GM12892 (cell line): ENCODE results near the gene KIF14.

ENCODE experiments used
- POLR2A ChIP-seq: IDR thresholded peaks from 2 replicates; pipeline ENCODE4 v1.6.1; 2011; ENCODE audit warnings: low read depth, low read length, control low read depth
- POLR2AphosphoS5 ChIP-seq: IDR thresholded peaks from 2 replicates; pipeline ENCODE4 v1.6.1; 2011; ENCODE audit warnings: low read depth, low read length, control low read depth

DNA sequence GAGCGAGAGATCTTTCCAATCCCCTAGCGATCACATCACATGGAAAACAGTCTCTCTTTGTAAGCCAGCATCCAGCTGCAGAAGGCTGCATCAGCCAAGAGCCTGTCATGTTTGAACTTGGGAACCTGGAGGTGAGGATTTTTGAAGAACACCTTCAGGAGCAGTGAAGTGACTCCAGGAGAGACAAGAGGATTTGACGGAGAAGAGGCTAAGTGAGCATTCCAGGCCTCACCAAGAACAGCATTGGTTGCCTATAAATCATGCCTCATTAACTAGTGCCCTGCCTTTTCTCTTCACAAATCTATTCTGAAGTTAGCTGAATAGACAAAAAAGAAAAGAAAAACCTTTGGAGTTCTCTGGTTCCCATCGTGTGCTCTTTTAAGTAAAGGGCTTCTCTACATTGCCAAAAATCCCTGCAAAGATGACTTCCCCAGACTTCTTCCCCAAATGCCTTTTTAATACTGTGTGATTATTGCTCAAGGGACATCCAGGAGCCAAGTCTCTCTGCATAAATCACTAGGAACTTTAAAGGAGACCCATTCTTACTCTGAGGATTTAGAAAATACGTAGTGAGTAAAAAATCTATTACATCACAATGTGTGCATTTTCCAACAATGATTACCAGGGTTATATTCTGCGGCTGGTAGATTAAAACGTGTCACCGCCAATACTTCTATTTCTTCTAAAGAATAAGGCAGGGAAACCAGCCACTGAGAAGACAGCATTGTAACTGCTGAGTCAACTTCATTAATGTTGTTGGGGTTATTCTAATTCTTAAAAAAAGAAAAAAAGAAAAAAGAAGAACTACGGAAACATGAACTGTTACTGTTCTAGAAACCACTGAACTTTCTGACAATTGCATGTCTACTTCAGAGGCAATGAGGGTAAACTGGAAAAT lies 95.2 kb downstream of the KIF14 start:
- TF ChIP-seq POLR2AphosphoS5, result no peak
- TF ChIP-seq POLR2A, result no peak
